HL-60 (cell line): ENCODE results near the gene CTNND2.

ENCODE experiments used
- CTCF ChIP-seq: IDR thresholded peaks from one replicate; pipeline ENCODE4 v1.5.1; 2011; ENCODE audit warnings: low read length, control low read depth, inconsistent platforms; ENCODE audit not compliant: insufficient read depth
- POLR2AphosphoS5 ChIP-seq: IDR thresholded peaks from 2 replicates; pipeline ENCODE4 v1.6.1; 2012; ENCODE audit warnings: low read depth

- TF ChIP-seq CTCF (no peak), POLR2AphosphoS5 (no peak)
These were observed 114.0 kb downstream of the CTNND2 start for GRCh38 chr5:11790201-11790600.
